Thoracic aorta (tissue), 2 donors: ENCODE data around the gene MS4A15. TPM values are rescaled to one million over a fixed set of nuclear protein-coding genes. Genes with fewer than 3 reads are reported as not detected.
"Not testable (repeated sequence)": the region's sequence is repeated elsewhere in the genome, so short reads cannot be mapped to it uniquely, and the experiment has no call there.

Experiments used
- ATAC-seq: fragments of 150-250 bp; one replicate; pipeline ENCODE4 v1.8.0; 2017; ENCODE audit warnings: low read depth; ENCODE audit not compliant: insufficient number of reproducible peaks, low FRiP score
- DNase-seq: peaks from one replicate; pipeline ENCODE4 v3.0.0-alpha.2; 2020; ENCODE audit warnings: low spot score
- H3K27ac ChIP-seq, 2 donors: fragments of 200-600 bp; sonication (generic); 1 replicate in 1 of 2; 2 replicates in 1 of 2; pipeline ENCODE4 v1.5.1; 2016; ENCODE audit warnings: mild to moderate bottlenecking in 2 of 2, moderate library complexity in 2 of 2
- H3K27me3 ChIP-seq: fragments of 200-600 bp; sonication (generic); replicated peaks from 2 replicates; pipeline ENCODE4 v1.6.0; 2016; ENCODE audit warnings: mild to moderate bottlenecking; ENCODE audit not compliant: insufficient read depth
- H3K36me3 ChIP-seq: fragments of 200-600 bp; sonication (generic); one replicate; pipeline ENCODE4 v1.5.1; 2016
- H3K4me1 ChIP-seq, 2 donors: fragments of 200-600 bp; sonication (generic); 1 replicate in 1 of 2; 2 replicates in 1 of 2; pipeline versions ENCODE4 v1.5.1 to v1.6.0; 2016; ENCODE audit warnings: low read depth in 2 of 2, mild to moderate bottlenecking in 1 of 2; ENCODE audit not compliant: control insufficient read depth in 1 of 2
- H3K4me3 ChIP-seq: fragments of 200-600 bp; sonication (generic); 2 replicates; pipeline ENCODE4 v1.5.1; 2016; ENCODE audit warnings: mild to moderate bottlenecking
- H3K9me3 ChIP-seq: fragments of 200-600 bp; sonication (generic); 2 replicates; pipeline ENCODE4 v1.5.1; 2016
- CTCF ChIP-seq: fragments of 200-600 bp; sonication (generic); IDR thresholded peaks from one replicate; pipeline ENCODE4 v1.5.1; 2019; ENCODE audit warnings: antibody characterized with exemption
- total RNA-seq, 2 donors: library from RNA; depleted of rRNA; stranded (reverse); fragments of >200 nt; gene quantifications; one replicate each; pipeline versions ENCODE4 v1.1.0 to v1.2.3, GENCODE V29; 2016

The MS4A15 gene
- total RNA-seq, 2 donors from 2014 or later = not detected

DNA sequence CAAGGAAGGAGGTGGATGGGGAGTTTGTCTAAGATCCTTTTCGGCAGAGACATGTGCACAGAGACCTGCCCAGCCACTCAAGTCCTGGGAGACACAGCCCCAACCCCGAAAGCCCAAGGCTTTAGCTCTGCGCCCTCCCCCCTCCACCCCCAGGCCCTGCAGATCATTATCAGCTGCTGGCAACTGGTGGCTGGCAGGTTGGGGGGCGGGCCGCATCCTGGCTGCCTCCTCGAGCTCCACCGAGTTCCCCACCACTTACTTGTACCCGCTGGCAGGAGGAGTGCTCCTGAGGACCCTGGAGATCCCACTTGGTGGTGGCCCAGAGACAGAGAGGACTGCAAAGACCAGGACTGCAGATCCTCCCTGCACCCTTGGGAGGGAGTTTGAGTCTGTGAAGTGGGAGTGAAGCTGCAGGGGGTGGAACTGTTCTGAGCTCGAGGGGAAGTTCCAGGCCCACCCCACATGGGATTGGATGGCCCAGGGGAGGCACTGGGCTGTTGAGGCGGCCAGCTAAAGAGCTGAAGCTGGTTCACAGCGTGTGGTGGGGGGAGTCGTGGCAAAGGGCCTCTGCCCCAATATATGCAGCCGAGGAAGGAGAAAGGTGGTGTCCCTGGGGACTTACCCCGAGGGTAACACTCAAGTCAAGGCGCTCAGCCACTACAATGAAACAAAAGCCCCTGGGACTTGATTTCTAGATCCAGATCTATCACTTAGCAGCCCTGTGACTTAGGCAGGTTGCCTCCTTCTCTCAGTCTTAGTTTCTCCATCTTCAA lies 65.3 kb downstream of the MS4A15 start:
- DNase-seq (no peak), ATAC-seq (no peak)
- no peaks in the 10 kb centered on the region for H3K36me3 ChIP-seq
- no peaks in the 10 kb centered on the region for H3K27me3 ChIP-seq
- H3K9me3 ChIP-seq = peaks cover under 1% of the 10 kb centered on the region
- H3K4me1 ChIP-seq = no peaks in the 10 kb centered on the region
- no peak overlapping the region for H3K4me3 ChIP-seq
- no peak overlapping the region for H3K27ac ChIP-seq
- TF ChIP-seq CTCF = no peak

GRCh38 chr11:60823745-60824306 lies 67.2 kb downstream of the MS4A15 start:
- H3K36me3 ChIP-seq, H3K27me3 ChIP-seq, H3K4me3 ChIP-seq, H3K27ac ChIP-seq, ATAC-seq, H3K4me1 ChIP-seq, DNase-seq, H3K9me3 ChIP-seq: not testable (repeated sequence)

DNA sequence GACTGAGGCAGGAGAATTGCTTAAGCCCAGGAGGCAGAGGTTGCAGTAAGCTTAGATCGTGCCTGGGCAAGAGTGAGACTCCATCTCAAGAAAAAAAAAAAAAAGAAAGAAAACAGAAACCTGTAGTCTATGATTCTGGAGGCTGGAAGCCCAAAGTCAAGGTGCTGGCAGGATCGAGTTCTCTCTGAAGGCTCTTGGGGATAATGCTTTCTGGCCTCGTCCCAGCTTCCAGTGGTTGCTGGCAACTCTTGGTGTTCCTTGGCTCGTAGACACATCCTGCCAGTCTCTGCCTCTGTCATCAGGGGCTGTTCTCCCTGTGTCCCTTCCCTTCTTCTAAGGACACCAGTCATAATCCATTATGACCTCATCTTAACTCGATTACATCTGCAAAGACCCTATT lies 68.5 kb downstream of the MS4A15 start:
- ATAC-seq = no peak
- Histone ChIP-seq H3K4me1 (no peaks in the 10 kb centered on the region), H3K9me3 (no peaks in the 10 kb centered on the region), H3K27me3 (no peaks in the 10 kb centered on the region), H3K4me3 (no peak overlapping the region), H3K36me3 (no peaks in the 10 kb centered on the region), H3K27ac (no peak overlapping the region)
- TF ChIP-seq CTCF = no peak
- DNase-seq = no peak

DNA sequence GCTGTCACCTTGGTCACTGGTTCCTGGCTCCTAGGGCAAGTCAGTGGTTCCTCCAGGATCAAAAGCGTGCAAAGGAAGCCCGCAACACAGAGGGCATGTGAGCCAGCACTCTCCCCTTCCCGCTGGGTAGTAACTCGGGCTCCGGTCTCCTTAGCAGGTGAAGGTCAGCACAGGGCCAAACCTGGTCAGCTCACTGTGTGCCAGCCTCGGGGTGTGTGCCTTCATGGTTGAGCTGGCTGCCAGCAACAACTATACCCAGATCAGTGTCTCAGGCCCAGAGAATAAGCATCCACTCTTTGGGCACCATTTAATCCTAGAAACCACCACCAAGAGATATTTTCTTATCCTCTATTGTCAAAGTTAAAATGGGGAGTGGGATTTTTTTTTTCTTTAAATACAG lies 69.1 kb downstream of the MS4A15 start:
- H3K9me3 ChIP-seq = no peaks in the 10 kb centered on the region
- no peak overlapping the region for H3K27ac ChIP-seq
- no peaks in the 10 kb centered on the region for H3K27me3 ChIP-seq
- H3K36me3 ChIP-seq = no peaks in the 10 kb centered on the region
- H3K4me3 ChIP-seq = no peak overlapping the region
- no peak for ATAC-seq
- no peaks in the 10 kb centered on the region for H3K4me1 ChIP-seq
- no peak for TF ChIP-seq CTCF
- no peak for DNase-seq

Other genes starting within 250 kb of the MS4A15 start
- gene MS4A13, start 241.5 kb upstream of the MS4A15 start, total RNA-seq = not detected
- gene MS4A8, start 57.3 kb upstream of the MS4A15 start, total RNA-seq = not detected
- gene MS4A18, start 32.1 kb upstream of the MS4A15 start, total RNA-seq = not detected
- gene MS4A10, start 28.5 kb downstream of the MS4A15 start, total RNA-seq = not detected
- 10 to 100 TPM; 13.5 to 23.8 TPM for gene CCDC86, start 85.2 kb downstream of the MS4A15 start, total RNA-seq
- gene PTGDR2, start 99.1 kb downstream of the MS4A15 start, total RNA-seq = under 1 TPM; 0.21 to 0.68 TPM
- gene ZP1, start 110.7 kb downstream of the MS4A15 start, total RNA-seq = not detected
- 10 to 100 TPM; 42.0 to 52.2 TPM for gene PRPF19, start 149.7 kb downstream of the MS4A15 start, total RNA-seq
- gene TMEM109, start 157.3 kb downstream of the MS4A15 start, total RNA-seq = 100 to 1,000 TPM; 158 to 213 TPM
- 1 to 10 TPM; 7.7 to 8.4 TPM for gene TMEM132A, start 167.6 kb downstream of the MS4A15 start, total RNA-seq
- gene SLC15A3, start 195.3 kb downstream of the MS4A15 start, total RNA-seq = 10 to 100 TPM; 27.7 to 29.5 TPM
- 1 to 10 TPM; 2.2 to 3.3 TPM for gene CD6, start 214.8 kb downstream of the MS4A15 start, total RNA-seq